OCI-LY3 (cell line): ENCODE results near the gene ASPRV1.
"Not testable (repeated sequence)": the region's sequence is repeated elsewhere in the genome, so short reads cannot be mapped to it uniquely, and the experiment has no call there.

ENCODE experiments used
- H2AFZ ChIP-seq: fragments of 200-600, 300-600 bp; shearing (Covaris generic); 2 replicates; pipeline ENCODE4 v1.6.0; 2014; ENCODE audit warnings: antibody characterized with exemption, low read depth, low read length
- H3K27ac ChIP-seq: fragments of 200-600, 300-600 bp; sonication (generic); 2 replicates; pipeline ENCODE4 v1.5.1; 2014; ENCODE audit warnings: mild to moderate bottlenecking, low read length, moderate library complexity, mixed read lengths
- H3K27me3 ChIP-seq: fragments of 200-600, 300-600 bp; sonication (generic); 2 replicates; pipeline ENCODE4 v1.6.1; 2014; ENCODE audit warnings: low read depth, low read length, mixed read lengths
- H3K36me3 ChIP-seq: fragments of 200-600, 300-600 bp; sonication (generic); replicated peaks from 2 replicates; pipeline ENCODE3; 2014; ENCODE audit warnings: low read depth, low read length, mixed read lengths
- H3K4me1 ChIP-seq: fragments of 300-600, 200-600 bp; sonication (generic); 2 replicates; pipeline ENCODE4 v1.6.1; 2014; ENCODE audit warnings: low read length, mixed read lengths
- H3K4me2 ChIP-seq: fragments of 200-600, 300-600 bp; sonication (generic); 2 replicates; pipeline ENCODE4 v1.6.1; 2014; ENCODE audit warnings: low read length, mixed read lengths
- H3K4me3 ChIP-seq: fragments of 300-600, 200-600 bp; sonication (generic); 2 replicates; pipeline ENCODE4 v1.5.1; 2014; ENCODE audit warnings: antibody characterized with exemption, mild to moderate bottlenecking, low read length, moderate library complexity
- H3K79me2 ChIP-seq: fragments of 300-600, 200-600 bp; shearing (Covaris generic); 2 replicates; pipeline ENCODE4 v1.6.1; 2014; ENCODE audit warnings: mild to moderate bottlenecking, low read length, mixed read lengths
- H3K9ac ChIP-seq: fragments of 300-600, 200-600 bp; shearing (Covaris generic); 2 replicates; pipeline ENCODE4 v1.6.0; 2014; ENCODE audit warnings: mild to moderate bottlenecking, low read length, moderate library complexity
- H3K9me3 ChIP-seq: fragments of 200-600, 300-600 bp; shearing (Covaris generic); 2 replicates; pipeline ENCODE4 v1.6.1; 2014; ENCODE audit warnings: low read length, mixed read lengths; ENCODE audit not compliant: insufficient read depth
- H4K20me1 ChIP-seq: fragments of 200-600, 300-600 bp; sonication (generic); 2 replicates; pipeline ENCODE4 v1.6.1; 2016; ENCODE audit warnings: low read length, mixed read lengths; ENCODE audit not compliant: insufficient read depth
- CTCF ChIP-seq: fragments of 200-600, 300-600 bp; sonication (generic); IDR thresholded peaks from 2 replicates; pipeline ENCODE4 v1.5.1; 2014; ENCODE audit warnings: antibody characterized with exemption, low read length, low read depth
- EZH2phosphoT487 ChIP-seq: fragments of 200-600 bp; shearing (Covaris generic); IDR thresholded peaks from 2 replicates; pipeline ENCODE4 v1.6.1; 2018; ENCODE audit warnings: antibody characterized with exemption, mixed run types, low read depth

ASPRV1 gene

GRCh38 chr2:69955029-69955428 lies 6.4 kb downstream of the ASPRV1 start:
- Histone ChIP-seq H3K4me3 (no peak overlapping the region), H3K36me3 (no peaks in the 10 kb centered on the region), H3K9ac (no peak overlapping the region), H3K79me2 (no peaks in the 10 kb centered on the region), H3K9me3 (no peaks in the 10 kb centered on the region), H4K20me1 (no peaks in the 10 kb centered on the region), H3K27me3 (peaks cover 18% of the 10 kb centered on the region), H3K4me2 (no peak overlapping the region), H3K27ac (no peak overlapping the region), H2AFZ (no peak overlapping the region), H3K4me1 (peaks cover 5% of the 10 kb centered on the region; the same call in 1 of the 2 replicates)
- no peak for TF ChIP-seq EZH2phosphoT487
- no peak for TF ChIP-seq CTCF

- peaks cover 5% of the 10 kb centered on the region; the same call in 1 of the 2 replicates for H3K4me1 ChIP-seq
- H4K20me1 ChIP-seq, result no peaks in the 10 kb centered on the region
- TF ChIP-seq CTCF (no peak), EZH2phosphoT487 (no peak)
- peaks cover 18% of the 10 kb centered on the region for H3K27me3 ChIP-seq
- H2AFZ ChIP-seq, result no peak overlapping the region
- no peaks in the 10 kb centered on the region for H3K79me2 ChIP-seq
- H3K4me2 ChIP-seq, result no peak overlapping the region
- no peaks in the 10 kb centered on the region for H3K9me3 ChIP-seq
- no peaks in the 10 kb centered on the region for H3K36me3 ChIP-seq
- no peak overlapping the region for H3K4me3 ChIP-seq
- no peak overlapping the region for H3K27ac ChIP-seq
- H3K9ac ChIP-seq, result no peak overlapping the region
Measured at GRCh38 chr2:69954084-69954483, 7.3 kb downstream of the ASPRV1 start.

- TF ChIP-seq CTCF, result no peak
- no peak for TF ChIP-seq EZH2phosphoT487
- no peaks in the 10 kb centered on the region for H4K20me1 ChIP-seq
- no peaks in the 10 kb centered on the region for H3K36me3 ChIP-seq
- H3K4me3 ChIP-seq, result no peak overlapping the region
- H3K9ac ChIP-seq, result no peak overlapping the region
- no peaks in the 10 kb centered on the region for H3K9me3 ChIP-seq
- H3K4me1 ChIP-seq, result 0 out of 2 replicates have a peak, but pooled peaks cover 3% of the 10 kb centered on the region
- no peak overlapping the region for H3K27ac ChIP-seq
- no peak overlapping the region for H3K4me2 ChIP-seq
- H3K79me2 ChIP-seq, result no peaks in the 10 kb centered on the region
- peaks cover 13% of the 10 kb centered on the region for H3K27me3 ChIP-seq
- no peak overlapping the region for H2AFZ ChIP-seq
Measured at GRCh38 chr2:69952336-69953115, 8.9 kb downstream of the ASPRV1 start.

GRCh38 chr2:69950671-69951070 lies 10.8 kb downstream of the ASPRV1 start:
- not testable (repeated sequence) for H3K4me3 ChIP-seq, H2AFZ ChIP-seq, H3K4me1 ChIP-seq, H3K27me3 ChIP-seq, H3K36me3 ChIP-seq, H3K9me3 ChIP-seq, H4K20me1 ChIP-seq, H3K79me2 ChIP-seq, H3K27ac ChIP-seq, H3K9ac ChIP-seq, H3K4me2 ChIP-seq
